Large intestine (tissue), 3 donors: ENCODE measurements around the gene ABCB10. TPM values are rescaled to one million over a fixed set of nuclear protein-coding genes. Genes with fewer than 3 reads are reported as not detected.
"Not testable (repeated sequence)": the region's sequence is repeated elsewhere in the genome, so short reads cannot be mapped to it uniquely, and the experiment has no call there.

Experiments used
- DNase-seq, 2 donors: peaks; one replicate each; pipeline versions ENCODE4 v3.0.0 to v3.0.0-alpha.2; 2013
- H3K27ac ChIP-seq: one replicate; pipeline ENCODE4 v1.5.1; 2013; ENCODE audit warnings: low read length
- H3K27me3 ChIP-seq: 2 replicates; pipeline ENCODE4 v1.6.1; 2013; ENCODE audit warnings: low read length; ENCODE audit not compliant: control insufficient read depth, insufficient read depth
- H3K36me3 ChIP-seq: 2 replicates; pipeline ENCODE4 v1.6.1; 2013; ENCODE audit warnings: low read length; ENCODE audit not compliant: control insufficient read depth, insufficient read depth
- H3K4me1 ChIP-seq: one replicate; pipeline ENCODE4 v1.6.1; 2013; ENCODE audit warnings: low read length; ENCODE audit not compliant: control insufficient read depth, insufficient read depth
- H3K4me3 ChIP-seq: one replicate; pipeline ENCODE4 v1.5.1; 2013; ENCODE audit warnings: low read length
- H3K9me3 ChIP-seq: one replicate; pipeline ENCODE4 v1.6.1; 2013; ENCODE audit warnings: mild to moderate bottlenecking, low read depth, low read length, moderate library complexity; ENCODE audit not compliant: control insufficient read depth
- WGBS: methylation state at CpG from one replicate; pipeline ENCODE4 v1.1.5; 2013; ENCODE audit warnings: low lambda C conversion rate; ENCODE audit not compliant: insufficient coverage; 5-methylcytosine and 5-hydroxymethylcytosine counted together
- polyA plus RNA-seq: library from polyadenylated mRNA; unstranded; fragments of 120-200 nt; gene quantifications from one replicate; pipeline ENCODE4 v1.2.1, GENCODE V29; 2013

Gene ABCB10
- polyA plus RNA-seq, 1 donor, result 33.3 TPM

GRCh38 chr1:229511201-229511600, 47.3 kb downstream of the ABCB10 start:
- not testable (repeated sequence) for H3K36me3 ChIP-seq, H3K27me3 ChIP-seq, DNase-seq, H3K4me3 ChIP-seq, H3K9me3 ChIP-seq, H3K4me1 ChIP-seq, H3K27ac ChIP-seq
- WGBS, result 100% methylated on average over 1 of the region's 2 CpGs

GRCh38 chr1:229509576-229509975, 48.9 kb downstream of the ABCB10 start:
- WGBS, result no CpG with 5 or more reads among the region's 2 CpGs
- H3K27ac ChIP-seq, result no peak overlapping the region
- DNase-seq, result peak; percentile 4 to 7
- H3K4me3 ChIP-seq, result no peak overlapping the region
- peaks cover 9% of the 10 kb centered on the region for H3K4me1 ChIP-seq
- no peaks in the 10 kb centered on the region for H3K9me3 ChIP-seq
- H3K36me3 ChIP-seq, result peaks cover 3% of the 10 kb centered on the region
- H3K27me3 ChIP-seq, result no peaks in the 10 kb centered on the region

GRCh38 chr1:229508823-229509337, 49.6 kb downstream of the ABCB10 start:
- H3K27ac ChIP-seq, result peak overlapping the region; percentile 98
- H3K4me3 ChIP-seq, result peak overlapping the region; percentile 96
- peaks cover 9% of the 10 kb centered on the region for H3K4me1 ChIP-seq
- H3K27me3 ChIP-seq, result no peaks in the 10 kb centered on the region
- no peak for DNase-seq
- no peaks in the 10 kb centered on the region for H3K9me3 ChIP-seq
- H3K36me3 ChIP-seq, result peaks cover 3% of the 10 kb centered on the region
- no CpG with 5 or more reads among the region's 7 CpGs for WGBS

- no peaks in the 10 kb centered on the region for H3K27me3 ChIP-seq
- peak within 1 kb of the TSS; percentile 96 for H3K4me3 ChIP-seq
- DNase-seq, result peak; percentile 98 to 99
- no peaks in the 10 kb centered on the region for H3K9me3 ChIP-seq
- peak within 1 kb of the TSS; percentile 98 for H3K27ac ChIP-seq
- peaks cover 3% of the 10 kb centered on the region for H3K36me3 ChIP-seq
- peaks cover 9% of the 10 kb centered on the region for H3K4me1 ChIP-seq
- no CpG with 5 or more reads among the region's 65 CpGs for WGBS
These were observed 50.3 kb downstream of the ABCB10 start, which contains the start of gene NUP133 for GRCh38 chr1:229507951-229508822. Gene NUP133, minus strand, starts transcription at chr1:229508341. Its CDS starts 92 bp downstream, at chr1:229508249.

- H3K36me3 ChIP-seq, result peaks cover 6% of the 10 kb centered on the region
- H3K4me3 ChIP-seq, result peak overlapping the region; percentile 96
- H3K9me3 ChIP-seq, result no peaks in the 10 kb centered on the region
- H3K27ac ChIP-seq, result peak overlapping the region; percentile 98
- 0% methylated on average over 1 of the region's 5 CpGs for WGBS
- H3K27me3 ChIP-seq, result no peaks in the 10 kb centered on the region
- no peak for DNase-seq
- H3K4me1 ChIP-seq, result peaks cover 9% of the 10 kb centered on the region
These were observed 51.0 kb downstream of the ABCB10 start for GRCh38 chr1:229507502-229507901.

- no peaks in the 10 kb centered on the region for H3K9me3 ChIP-seq
- no peak overlapping the region for H3K27ac ChIP-seq
- WGBS, result 70% methylated on average over 5 of the region's 8 CpGs
- no peak for DNase-seq
- peaks cover 9% of the 10 kb centered on the region for H3K36me3 ChIP-seq
- peaks cover 9% of the 10 kb centered on the region for H3K4me1 ChIP-seq
- no peaks in the 10 kb centered on the region for H3K27me3 ChIP-seq
- no peak overlapping the region for H3K4me3 ChIP-seq
These were observed 51.9 kb downstream of the ABCB10 start for GRCh38 chr1:229506633-229507032.

GRCh38 chr1:229495782-229496181, 62.7 kb downstream of the ABCB10 start:
- 100% methylated on average over 1 of the region's 2 CpGs for WGBS
- Histone ChIP-seq H3K9me3 (no peaks in the 10 kb centered on the region), H3K36me3 (peaks cover 64% of the 10 kb centered on the region), H3K27ac (no peak overlapping the region), H3K27me3 (no peaks in the 10 kb centered on the region), H3K4me3 (no peak overlapping the region), H3K4me1 (peaks cover 3% of the 10 kb centered on the region)
- no peak for DNase-seq

- H3K4me3 ChIP-seq, result no peak overlapping the region
- H3K9me3 ChIP-seq, result no peaks in the 10 kb centered on the region
- peaks cover 67% of the 10 kb centered on the region for H3K36me3 ChIP-seq
- DNase-seq, result no peak
- no peaks in the 10 kb centered on the region for H3K4me1 ChIP-seq
- no peaks in the 10 kb centered on the region for H3K27me3 ChIP-seq
- no peak overlapping the region for H3K27ac ChIP-seq
- WGBS, result no CpG with 5 or more reads among the region's 1 CpG
These were observed 71.3 kb downstream of the ABCB10 start for GRCh38 chr1:229487181-229487580.

- H3K27me3 ChIP-seq, result no peaks in the 10 kb centered on the region
- no peaks in the 10 kb centered on the region for H3K9me3 ChIP-seq
- peaks cover 66% of the 10 kb centered on the region for H3K36me3 ChIP-seq
- no peaks in the 10 kb centered on the region for H3K4me1 ChIP-seq
- DNase-seq, result no peak
- no peak overlapping the region for H3K4me3 ChIP-seq
- no CpG with 5 or more reads among the region's 1 CpG for WGBS
- H3K27ac ChIP-seq, result no peak overlapping the region
These were observed 73.2 kb downstream of the ABCB10 start for GRCh38 chr1:229485318-229485717.

GRCh38 chr1:229482511-229482910, 76.0 kb downstream of the ABCB10 start:
- H3K4me1 ChIP-seq, result no peaks in the 10 kb centered on the region
- peaks cover 72% of the 10 kb centered on the region for H3K36me3 ChIP-seq
- no peaks in the 10 kb centered on the region for H3K9me3 ChIP-seq
- no peak overlapping the region for H3K4me3 ChIP-seq
- DNase-seq, result no peak
- WGBS, result no CpG with 5 or more reads among the region's 5 CpGs
- no peak overlapping the region for H3K27ac ChIP-seq
- no peaks in the 10 kb centered on the region for H3K27me3 ChIP-seq
